Measurements from ENCODE around the gene DAAM1. TPM values are rescaled to one million over a fixed set of nuclear protein-coding genes. Genes with fewer than 3 reads are reported as not detected.

The DAAM1 gene
- 28.5 and 45.4 TPM in 2 replicates for total RNA-seq

DNA sequence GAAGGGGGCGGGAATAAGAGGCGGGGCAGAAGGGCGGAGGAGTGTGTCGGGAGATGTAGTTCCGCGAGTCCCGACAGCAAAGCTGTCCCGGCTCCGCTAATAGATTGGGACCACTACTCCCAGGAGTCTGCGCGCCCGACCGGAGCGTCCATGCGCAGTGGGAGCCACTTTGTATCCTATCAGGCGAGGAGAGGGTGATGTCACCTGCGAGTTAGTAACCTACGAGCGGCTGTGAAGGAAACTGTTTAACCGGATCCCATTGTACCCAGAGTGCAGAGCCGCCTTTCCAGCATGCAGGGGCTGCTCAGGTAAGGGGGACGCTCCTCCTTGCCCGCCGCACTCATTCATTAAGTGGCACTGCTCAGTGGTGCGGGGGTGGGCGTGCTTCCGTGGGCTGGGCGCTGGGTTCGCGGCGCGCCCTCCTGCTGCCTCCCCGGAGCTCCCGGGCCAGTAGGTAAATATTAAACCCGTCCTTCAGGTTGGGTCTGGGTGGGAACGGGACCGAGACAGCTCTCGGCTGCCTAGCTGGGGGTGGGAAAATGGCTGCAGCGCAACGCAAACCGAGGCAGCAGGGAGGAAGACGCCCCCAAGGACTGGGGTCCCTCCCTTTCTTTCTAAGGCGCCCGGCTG is at the start of gene DAAM1:
DAAM1 (plus strand) TSS at position 207 of the 630 bp plus-strand sequence. CDS start 74,811 bp downstream, outside the sequence.

